ENCODE data around the gene NRN1L. TPM values are rescaled to one million over a fixed set of nuclear protein-coding genes. Genes with fewer than 3 reads are reported as not detected.
A peak's percentile ranks its signal among the peaks of the same experiment; 100 is the strongest.

NRN1L gene
- total and polyA plus RNA-seq, 12 donors = 0.72 to 28.2 (median 1.3) TPM; not detected in 2

- Histone ChIP-seq H3K4me3 (no peak overlapping the region), H3K36me3 (replicated peaks in 1 of 2) (peaks cover 0 to 8% of the 10 kb centered on the region in 2 donors), H3K27me3 (no peaks in the 10 kb centered on the region), H3K27ac (no peak overlapping the region), H3K4me1 (replicated peaks in 1 of 2) (peaks cover 0 to 8% of the 10 kb centered on the region in 2 donors), H3K9me3 (replicated peaks in 1 of 3) (no peaks in the 10 kb centered on the region)
- TF ChIP-seq POLR2A (IDR thresholded peaks at IDR 0.05) = no peak
- no peak for TF ChIP-seq CTCF (IDR thresholded peaks at IDR 0.05)
- intact Hi-C loops (cut with DNase I) = loop anchor here in 1 of 2 donors (10.0 kb wide), 2 partner anchors 110 to 250 kb away; no protein-coding TSS in a partner anchor
- WGBS, 4 donors = 78 to 93% (median 90%) methylated on average over 5 to 10 of the region's 10 CpGs
- no peak for DNase-seq
These were observed 39.6 kb downstream of the NRN1L start for GRCh38 chr16:67924140-67924906.

DNA sequence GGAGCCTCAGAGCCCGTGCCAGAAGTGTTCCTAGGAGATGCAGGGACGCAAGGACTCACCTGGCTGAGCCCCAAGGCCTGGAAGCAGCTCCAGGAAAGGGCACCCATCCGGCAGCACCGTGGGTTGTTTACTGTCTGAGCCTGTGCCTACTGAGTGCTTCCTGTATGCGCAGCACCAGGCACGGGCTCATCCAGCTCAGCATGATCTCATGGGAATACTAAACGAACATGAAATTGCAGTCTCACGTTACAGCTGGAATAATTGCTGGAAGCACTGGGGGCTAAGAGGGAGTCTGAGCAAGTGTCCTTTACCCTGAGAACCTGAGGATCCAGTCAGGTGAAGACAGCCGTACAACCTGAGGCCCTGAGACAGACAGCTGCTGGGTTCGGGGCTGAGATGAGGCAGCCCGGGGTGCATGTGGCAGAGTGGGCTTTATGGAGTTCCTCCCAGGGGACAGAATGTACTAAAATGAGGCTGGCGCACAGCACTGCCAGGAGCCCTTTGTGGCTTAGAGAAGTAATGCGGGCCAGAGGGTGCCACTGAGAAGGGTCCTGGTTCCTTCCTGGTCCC is 41.6 kb downstream of the NRN1L start:
- Histone ChIP-seq H3K27ac (peak overlapping the region in 2 of 5 donors; percentile 71 to 73), H3K4me1 (replicated peaks in 1 of 2) (peaks cover 0 to 8% of the 10 kb centered on the region in 2 donors), H3K4me3 (no peak overlapping the region), H3K9me3 (replicated peaks in 1 of 3) (no peaks in the 10 kb centered on the region), H3K27me3 (no peaks in the 10 kb centered on the region), H3K36me3 (replicated peaks in 1 of 2) (peaks cover 0 to 13% of the 10 kb centered on the region in 2 donors)
- TF ChIP-seq POLR2A (IDR thresholded peaks at IDR 0.05) = no peak
- no peak for TF ChIP-seq CTCF (IDR thresholded peaks at IDR 0.05)
- 59 to 73% (median 60%) methylated on average over 7 to 13 of the region's 13 CpGs for WGBS, 4 donors
- intact Hi-C loops (cut with DNase I) = loop anchor here (5.0 to 10.0 kb wide), 4 partner anchors 44 to 254 kb away; partner anchors contain the start of gene NRN1L (in 2 of the 2)
- DNase-seq = peak in 1 of 7 donors; percentile 73

- Histone ChIP-seq H3K9me3 (replicated peaks in 1 of 3) (no peaks in the 10 kb centered on the region), H3K36me3 (replicated peaks in 1 of 2) (peaks cover 0 to 13% of the 10 kb centered on the region in 2 donors), H3K27ac (peak overlapping the region in 1 of 5 donors; percentile 73), H3K27me3 (no peaks in the 10 kb centered on the region), H3K4me3 (no peak overlapping the region), H3K4me1 (replicated peaks in 1 of 2) (peaks cover 0 to 8% of the 10 kb centered on the region in 2 donors)
- no peak for TF ChIP-seq POLR2A (IDR thresholded peaks at IDR 0.05)
- DNase-seq = peak in 1 of 7 donors; percentile 51
- intact Hi-C loops (cut with DNase I) = loop anchor here (5.0 to 10.0 kb wide), 4 partner anchors 45 to 255 kb away; partner anchors contain the start of gene NRN1L (in 2 of the 2)
- WGBS, 4 donors = 85 to 90% (median 87%) methylated on average over 15 to 22 of the region's 22 CpGs
These were observed 42.7 kb downstream of the NRN1L start for GRCh38 chr16:67927131-67927941.

DNA sequence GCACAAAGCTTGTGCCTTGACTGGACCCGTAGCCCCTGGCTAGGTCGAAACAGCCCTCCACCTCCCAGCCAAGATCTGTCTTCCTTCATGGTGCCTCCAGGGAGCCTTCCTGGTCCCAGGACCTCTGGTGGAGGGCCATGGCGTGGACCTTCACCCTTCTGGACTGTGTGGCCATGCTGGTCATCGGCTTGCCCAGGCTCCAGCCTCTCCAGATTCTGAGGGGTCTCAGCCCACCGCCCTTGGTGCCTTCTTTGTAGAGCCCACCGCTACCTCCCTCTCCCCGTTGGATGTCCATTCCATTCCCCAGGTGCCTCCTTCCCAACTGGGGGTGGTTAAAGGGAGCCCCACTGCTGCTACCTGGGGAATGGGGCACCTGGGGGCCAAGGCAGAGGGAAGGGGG is 43.5 kb downstream of the NRN1L start:
- H3K27ac ChIP-seq = no peak overlapping the region
- peaks cover 0 to 8% of the 10 kb centered on the region in 2 donors for H3K4me1 ChIP-seq (replicated peaks in 1 of 2)
- no peaks in the 10 kb centered on the region for H3K27me3 ChIP-seq
- TF ChIP-seq POLR2A (IDR thresholded peaks at IDR 0.05) = no peak
- H3K4me3 ChIP-seq = no peak overlapping the region
- DNase-seq = no peak
- WGBS, 4 donors = 50 to 82% (median 70%) methylated on average over 2 to 7 of the region's 7 CpGs
- intact Hi-C loops (cut with DNase I) = loop anchor here (5.0 to 10.0 kb wide), 4 partner anchors 46 to 256 kb away; partner anchors contain the start of gene NRN1L (in 2 of the 2)
- no peaks in the 10 kb centered on the region for H3K9me3 ChIP-seq (replicated peaks in 1 of 3)
- peaks cover 0 to 13% of the 10 kb centered on the region in 2 donors for H3K36me3 ChIP-seq (replicated peaks in 1 of 2)

All from adrenal gland (tissue), 12 donors.